ENCODE measurements around the gene VPS39. TPM values are rescaled to one million over a fixed set of nuclear protein-coding genes. Genes with fewer than 3 reads are reported as not detected.
A peak's percentile ranks its signal among the peaks of the same experiment; 100 is the strongest.

Gene VPS39
- total and polyA plus RNA-seq, 8 donors: 26.4 to 52.6 (median 32.7) TPM

DNA sequence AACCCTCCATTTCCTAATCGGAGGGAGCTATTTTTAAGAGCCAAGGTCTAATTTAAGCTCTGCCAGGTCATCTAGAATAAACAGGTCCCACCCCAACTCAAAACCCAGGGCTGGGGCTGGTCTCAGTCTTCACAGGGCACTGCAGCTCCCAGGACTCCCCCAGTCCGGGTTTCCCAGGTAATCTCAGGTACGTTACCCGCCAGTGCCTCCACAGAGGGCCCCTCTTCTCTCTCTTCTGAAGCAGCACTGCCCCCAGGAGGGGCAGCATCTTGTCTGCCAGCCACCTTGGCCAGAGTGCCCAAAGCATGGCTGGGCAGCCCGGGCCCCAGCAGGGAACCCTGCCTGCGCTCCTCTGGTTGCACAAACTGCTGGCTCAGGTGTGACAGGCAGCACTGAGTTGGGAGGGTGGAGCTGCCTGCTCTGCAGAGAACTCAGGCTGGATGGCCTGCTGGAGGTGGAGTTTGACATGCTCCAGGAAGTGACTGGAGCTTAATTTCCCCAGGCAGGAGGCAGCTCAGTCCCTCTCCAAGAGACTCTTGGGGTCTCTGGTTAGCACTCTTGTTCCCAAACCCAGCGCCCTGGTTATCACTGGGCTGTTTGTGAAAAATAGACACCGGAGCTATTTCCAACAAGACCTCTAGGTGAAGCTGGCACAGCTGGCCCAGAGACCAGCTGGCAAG is 51.7 kb downstream of the VPS39 start, which contains the start of gene PLA2G4F:
Gene PLA2G4F, minus strand, starts transcription at position 394 of the 680 bp plus-strand sequence. Its CDS starts 87 bp downstream, at position 307.
- peak; percentile 76 to 95 (median 91) for ATAC-seq
- Histone ChIP-seq H3K27ac (peak within 1 kb of the TSS in 3 of 4 donors; percentile 17 to 67 (median 62)), H3K4me3 (peak within 1 kb of the TSS in 2 of 4 donors; percentile 14 to 26), H3K36me3 (peaks cover 0 to 17% (median 7%) of the 10 kb centered on the region in 3 donors), H3K4me1 (peaks cover 3 to 12% (median 11%) of the 10 kb centered on the region in 3 donors), H3K9me3 (no peaks in the 10 kb centered on the region), H3K27me3 (no peaks in the 10 kb centered on the region)
- TF ChIP-seq, protein P1, sequence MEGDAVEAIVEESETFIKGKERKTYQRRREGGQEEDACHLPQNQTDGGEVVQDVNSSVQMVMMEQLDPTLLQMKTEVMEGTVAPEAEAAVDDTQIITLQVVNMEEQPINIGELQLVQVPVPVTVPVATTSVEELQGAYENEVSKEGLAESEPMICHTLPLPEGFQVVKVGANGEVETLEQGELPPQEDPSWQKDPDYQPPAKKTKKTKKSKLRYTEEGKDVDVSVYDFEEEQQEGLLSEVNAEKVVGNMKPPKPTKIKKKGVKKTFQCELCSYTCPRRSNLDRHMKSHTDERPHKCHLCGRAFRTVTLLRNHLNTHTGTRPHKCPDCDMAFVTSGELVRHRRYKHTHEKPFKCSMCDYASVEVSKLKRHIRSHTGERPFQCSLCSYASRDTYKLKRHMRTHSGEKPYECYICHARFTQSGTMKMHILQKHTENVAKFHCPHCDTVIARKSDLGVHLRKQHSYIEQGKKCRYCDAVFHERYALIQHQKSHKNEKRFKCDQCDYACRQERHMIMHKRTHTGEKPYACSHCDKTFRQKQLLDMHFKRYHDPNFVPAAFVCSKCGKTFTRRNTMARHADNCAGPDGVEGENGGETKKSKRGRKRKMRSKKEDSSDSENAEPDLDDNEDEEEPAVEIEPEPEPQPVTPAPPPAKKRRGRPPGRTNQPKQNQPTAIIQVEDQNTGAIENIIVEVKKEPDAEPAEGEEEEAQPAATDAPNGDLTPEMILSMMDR (IDR thresholded peaks at IDR 0.05): no peak
- WGBS, 2 donors: 24 to 26% methylated on average over 8 of the region's 8 CpGs
- FAIRE-seq: no peak
- intact Hi-C loops (cut with DNase I): no loop called here
- peak; percentile 71 to 86 (median 74) for DNase-seq

DNA sequence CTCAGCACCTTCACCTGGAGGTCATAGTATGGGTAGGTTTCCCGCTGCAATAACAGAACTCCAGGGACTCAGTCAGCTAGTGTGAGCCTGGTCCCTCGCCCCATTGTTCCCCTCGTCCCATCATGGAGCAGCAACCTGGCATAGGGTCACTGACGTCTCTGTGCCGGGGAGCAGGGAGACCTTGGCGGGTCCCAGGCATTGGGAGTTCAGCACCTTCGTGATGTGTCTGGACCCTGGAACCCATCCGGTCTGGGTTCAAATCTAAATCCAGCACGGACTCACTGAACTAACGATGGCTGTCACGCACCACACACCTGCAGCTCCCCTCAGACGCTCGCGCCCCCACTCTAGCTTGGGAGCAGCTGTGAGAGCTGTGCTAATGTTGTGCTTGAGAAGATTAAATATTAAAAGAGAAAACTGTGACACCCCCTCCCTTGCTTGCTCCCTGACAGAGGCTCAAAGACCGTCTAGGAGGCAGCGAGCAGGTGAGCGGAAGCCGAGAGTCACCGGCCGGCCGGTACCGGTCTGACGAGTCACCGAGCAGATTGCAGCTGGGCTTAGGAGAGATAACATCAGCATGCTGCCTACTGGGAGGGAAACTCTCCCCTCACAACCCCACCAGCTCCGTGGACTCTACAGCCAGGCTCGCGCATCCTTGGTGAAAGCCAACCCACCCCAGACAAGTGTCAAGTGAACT is 52.4 kb downstream of the VPS39 start:
- H3K4me1 ChIP-seq: peaks cover 3 to 12% (median 11%) of the 10 kb centered on the region in 3 donors
- intact Hi-C loops (cut with DNase I): no loop called here
- no peak for FAIRE-seq
- H3K9me3 ChIP-seq: no peaks in the 10 kb centered on the region
- H3K36me3 ChIP-seq: peaks cover 0 to 10% (median 6%) of the 10 kb centered on the region in 3 donors
- peak overlapping the region in 2 of 4 donors; percentile 14 to 26 for H3K4me3 ChIP-seq
- H3K27me3 ChIP-seq: no peaks in the 10 kb centered on the region
- TF ChIP-seq, protein P1 (IDR thresholded peaks at IDR 0.05): no peak
- H3K27ac ChIP-seq: peak overlapping the region in 3 of 4 donors; percentile 17 to 67 (median 62)
- peak; percentile 60 to 81 (median 75) for ATAC-seq
- peak in 5 of 6 donors; percentile 45 to 73 (median 53) for DNase-seq
- 36 to 41% methylated on average over 27 of the region's 27 CpGs for WGBS, 2 donors

DNA sequence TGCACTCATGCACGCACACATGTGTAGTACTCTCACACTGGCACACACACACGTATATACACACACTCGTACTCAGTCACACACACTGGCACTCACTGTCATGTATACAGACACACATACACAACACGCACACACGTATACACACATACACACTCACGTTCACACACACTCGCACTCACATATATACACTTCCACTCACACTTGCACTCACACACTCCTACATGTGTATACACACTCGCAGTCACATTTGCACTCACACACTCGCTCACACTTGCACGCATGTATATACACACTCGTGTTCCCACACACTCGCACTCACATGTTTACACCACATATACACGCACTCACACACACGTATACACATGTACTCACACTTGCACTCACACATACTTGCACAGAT is 53.1 kb downstream of the VPS39 start:
- H3K9me3 ChIP-seq: no peaks in the 10 kb centered on the region
- peaks cover 0 to 3% (median 0%) of the 10 kb centered on the region in 3 donors for H3K36me3 ChIP-seq
- 94 to 96% methylated on average over 14 of the region's 14 CpGs for WGBS, 2 donors
- H3K4me1 ChIP-seq: peaks cover 3 to 12% (median 11%) of the 10 kb centered on the region in 3 donors
- DNase-seq: no peak
- no peak overlapping the region for H3K4me3 ChIP-seq
- H3K27ac ChIP-seq: no peak overlapping the region
- H3K27me3 ChIP-seq: no peaks in the 10 kb centered on the region
- intact Hi-C loops (cut with DNase I): no loop called here
- TF ChIP-seq, protein P1 (IDR thresholded peaks at IDR 0.05): no peak
- ATAC-seq: no peak
- no peak for FAIRE-seq

DNA sequence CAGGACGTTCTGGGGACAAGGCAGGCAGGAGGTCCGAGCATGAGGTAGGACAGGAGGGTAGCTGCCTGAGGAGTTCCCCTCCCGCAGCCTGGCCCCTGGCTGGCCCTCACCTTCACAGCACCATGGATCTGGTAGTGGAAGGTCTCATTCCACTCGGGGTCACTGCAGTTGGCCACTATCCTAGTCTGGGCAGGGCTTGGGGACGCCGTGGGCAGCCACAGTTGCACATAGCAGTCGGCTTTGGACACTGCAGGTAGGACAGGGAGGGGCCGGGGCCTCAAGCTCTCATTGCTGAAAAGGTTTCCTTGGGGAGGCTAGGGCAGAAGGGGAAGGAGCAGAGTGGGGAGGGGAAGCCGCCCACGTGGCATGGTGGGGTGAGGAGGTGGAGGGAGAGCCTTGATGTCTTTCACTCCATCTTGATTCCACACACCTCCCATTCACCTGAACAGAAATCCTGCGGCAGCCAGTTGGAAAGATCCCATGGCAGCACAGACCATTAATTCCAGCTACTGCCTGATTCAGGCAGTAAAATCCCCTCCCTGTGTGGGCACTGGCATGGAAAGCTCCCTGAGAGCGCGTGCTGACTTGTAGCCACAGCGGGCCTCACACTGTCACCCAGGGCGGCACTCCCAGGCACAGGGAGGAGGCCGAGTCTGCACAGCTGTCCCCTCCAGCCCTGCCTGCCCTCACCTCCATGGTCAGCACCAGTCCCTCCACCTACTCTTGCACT is 53.7 kb downstream of the VPS39 start:
- Histone ChIP-seq H3K27me3 (no peaks in the 10 kb centered on the region), H3K9me3 (no peaks in the 10 kb centered on the region), H3K4me3 (no peak overlapping the region), H3K4me1 (peaks cover 3 to 12% (median 11%) of the 10 kb centered on the region in 3 donors), H3K27ac (no peak overlapping the region), H3K36me3 (no peaks in the 10 kb centered on the region)
- 88 to 92% methylated on average over 16 of the region's 16 CpGs for WGBS, 2 donors
- ATAC-seq (no peak), DNase-seq (no peak), FAIRE-seq (no peak)
- intact Hi-C loops (cut with DNase I): no loop called here
- TF ChIP-seq, protein P1 (IDR thresholded peaks at IDR 0.05): no peak

Data from pancreas (tissue), 10 donors.